ENCODE measurements around the gene B9D1. TPM values are rescaled to one million over a fixed set of nuclear protein-coding genes. Genes with fewer than 3 reads are reported as not detected.

The B9D1 gene
- polyA plus RNA-seq, 3 donors: 1.0 TPM; not detected in 2

DNA sequence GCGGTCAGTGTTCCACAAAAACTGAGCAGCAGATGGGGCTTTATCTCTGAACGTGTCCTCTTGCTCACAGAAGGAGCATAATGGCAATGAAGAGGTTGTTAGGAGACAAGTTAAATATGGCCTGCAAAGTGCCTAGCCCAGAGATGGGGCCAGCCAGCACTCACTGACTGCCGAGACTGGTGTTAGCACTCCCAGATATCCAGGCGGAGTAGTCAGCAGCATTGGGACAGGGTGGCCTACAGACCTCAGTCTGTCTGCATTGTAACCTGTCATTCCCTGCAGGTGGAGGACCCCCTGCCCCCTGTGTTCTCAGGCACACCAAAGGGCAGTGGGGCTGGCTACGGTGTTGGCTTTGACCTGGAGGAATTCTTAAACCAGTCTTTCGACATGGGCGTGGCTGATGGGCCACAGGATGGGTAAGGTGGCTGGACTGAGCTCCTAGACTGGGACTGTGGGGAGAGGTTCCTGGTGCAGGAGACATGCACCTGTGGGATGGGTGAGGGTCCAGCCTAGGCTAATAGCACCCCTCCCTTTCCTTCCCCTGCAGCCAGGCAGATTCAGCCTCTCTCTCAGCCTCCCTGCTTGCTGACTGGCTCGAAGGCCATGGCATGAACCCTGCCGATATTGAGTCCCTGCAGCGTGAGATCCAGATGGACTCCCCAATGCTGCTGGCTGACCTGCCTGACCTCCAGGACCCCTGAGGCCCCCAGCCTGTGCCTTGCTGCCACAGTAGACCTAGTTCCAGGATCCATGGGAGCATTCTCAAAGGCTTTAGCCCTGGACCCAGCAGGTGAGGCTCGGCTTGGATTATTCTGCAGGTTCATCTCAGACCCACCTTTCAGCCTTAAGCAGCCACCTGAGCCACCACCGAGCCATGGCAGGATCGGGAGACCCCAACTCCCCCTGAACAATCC, 20.3 kb upstream of the B9D1 start:
- WGBS (ENCODE audit: insufficient coverage): 100% methylated on average over 11 of the region's 13 CpGs
- H3K4me1 Mint-ChIP-seq: peaks cover 52% of the 10 kb centered on the region
- no peak overlapping the region for H3K4me3 Mint-ChIP-seq
- H3K27ac ChIP-seq (ENCODE audit: low read depth in 1 of 2, low read length in 2 of 2): no peak overlapping the region
- H3K36me3 ChIP-seq (replicated peaks in 1 of 2; ENCODE audit: control insufficient read depth in 1 of 2, insufficient read depth in 2 of 2, low read length in 2 of 2): peaks cover 49 to 55% of the 10 kb centered on the region in 2 donors
- no peaks in the 10 kb centered on the region for H3K9me3 ChIP-seq (replicated peaks in 1 of 2; ENCODE audit: control insufficient read depth in 1 of 2, insufficient read depth in 1 of 2, low read length in 2 of 2)
- H3K27me3 Mint-ChIP-seq (ENCODE audit: low read depth in 3 of 3): peaks cover 2 to 5% (median 2%) of the 10 kb centered on the region in 3 donors
- no peak overlapping the region for H3K9ac ChIP-seq (ENCODE audit: insufficient read depth, low read length, poor library complexity, severe bottlenecking)
- H3K27me3 ChIP-seq (ENCODE audit: control insufficient read depth in 2 of 2, insufficient read depth in 2 of 2, low read length in 2 of 2): no peaks in the 10 kb centered on the region
- H3K4me2 ChIP-seq (replicated peaks; ENCODE audit: extremely low read depth, low read length, poor library complexity, severe bottlenecking): no peak overlapping the region
- no peaks in the 10 kb centered on the region for H4K20me1 ChIP-seq (ENCODE audit: insufficient read depth, low read length)
- intact Hi-C loops (cut with micrococcal nuclease): loop anchor here in 1 of 2 donors (5.0 kb wide), 1 partner anchor 35 kb away; no protein-coding TSS in a partner anchor
- H2AFZ ChIP-seq (ENCODE audit: insufficient read depth, low read depth, low read length, poor library complexity, severe bottlenecking): no peak overlapping the region
- H3K9me3 Mint-ChIP-seq: peaks cover 0 to 2% (median 0%) of the 10 kb centered on the region in 7 donors
- H3K4me3 ChIP-seq (replicated peaks in 1 of 3; ENCODE audit: low read depth in 2 of 3, low read length in 3 of 3): no peak overlapping the region
- peak overlapping the region in 2 of 7 donors; percentile 12 to 25 for H3K27ac Mint-ChIP-seq
- DNase-seq: no peak
- peaks cover 38% of the 10 kb centered on the region for H3K79me2 ChIP-seq (ENCODE audit: insufficient read depth, low read length)
- TF ChIP-seq, protein P1, sequence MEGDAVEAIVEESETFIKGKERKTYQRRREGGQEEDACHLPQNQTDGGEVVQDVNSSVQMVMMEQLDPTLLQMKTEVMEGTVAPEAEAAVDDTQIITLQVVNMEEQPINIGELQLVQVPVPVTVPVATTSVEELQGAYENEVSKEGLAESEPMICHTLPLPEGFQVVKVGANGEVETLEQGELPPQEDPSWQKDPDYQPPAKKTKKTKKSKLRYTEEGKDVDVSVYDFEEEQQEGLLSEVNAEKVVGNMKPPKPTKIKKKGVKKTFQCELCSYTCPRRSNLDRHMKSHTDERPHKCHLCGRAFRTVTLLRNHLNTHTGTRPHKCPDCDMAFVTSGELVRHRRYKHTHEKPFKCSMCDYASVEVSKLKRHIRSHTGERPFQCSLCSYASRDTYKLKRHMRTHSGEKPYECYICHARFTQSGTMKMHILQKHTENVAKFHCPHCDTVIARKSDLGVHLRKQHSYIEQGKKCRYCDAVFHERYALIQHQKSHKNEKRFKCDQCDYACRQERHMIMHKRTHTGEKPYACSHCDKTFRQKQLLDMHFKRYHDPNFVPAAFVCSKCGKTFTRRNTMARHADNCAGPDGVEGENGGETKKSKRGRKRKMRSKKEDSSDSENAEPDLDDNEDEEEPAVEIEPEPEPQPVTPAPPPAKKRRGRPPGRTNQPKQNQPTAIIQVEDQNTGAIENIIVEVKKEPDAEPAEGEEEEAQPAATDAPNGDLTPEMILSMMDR (IDR thresholded peaks at IDR 0.05): no peak
- peaks cover 55 to 59% of the 10 kb centered on the region in 2 donors for H3K4me1 ChIP-seq (ENCODE audit: control insufficient read depth in 1 of 2, insufficient read depth in 2 of 2, low read length in 2 of 2)
- H3K36me3 Mint-ChIP-seq: peaks cover 57 to 64% of the 10 kb centered on the region in 2 donors

DNA sequence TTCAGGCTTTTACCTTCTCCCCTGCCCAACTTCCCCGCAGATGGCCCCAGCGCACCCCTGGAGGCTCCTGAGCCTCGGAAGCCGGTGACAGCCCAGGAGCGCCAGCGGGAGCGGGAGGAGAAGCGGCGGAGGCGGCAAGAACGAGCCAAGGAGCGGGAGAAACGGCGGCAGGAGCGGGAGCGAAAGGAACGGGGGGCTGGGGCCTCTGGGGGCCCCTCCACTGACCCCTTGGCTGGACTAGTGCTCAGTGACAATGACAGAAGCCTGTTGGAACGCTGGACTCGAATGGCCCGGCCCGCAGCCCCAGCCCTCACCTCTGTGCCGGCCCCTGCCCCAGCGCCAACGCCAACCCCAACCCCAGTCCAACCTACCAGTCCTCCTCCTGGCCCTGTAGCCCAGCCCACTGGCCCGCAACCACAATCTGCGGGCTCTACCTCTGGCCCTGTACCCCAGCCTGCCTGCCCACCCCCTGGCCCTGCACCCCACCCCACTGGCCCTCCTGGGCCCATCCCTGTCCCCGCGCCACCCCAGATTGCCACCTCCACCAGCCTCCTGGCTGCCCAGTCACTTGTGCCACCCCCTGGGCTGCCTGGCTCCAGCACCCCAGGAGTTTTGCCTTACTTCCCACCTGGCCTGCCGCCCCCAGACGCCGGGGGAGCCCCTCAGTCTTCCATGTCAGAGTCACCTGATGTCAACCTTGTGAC, 19.4 kb upstream of the B9D1 start:
- Histone ChIP-seq H3K4me3 (replicated peaks in 1 of 3; ENCODE audit: low read depth in 2 of 3, low read length in 3 of 3) (no peak overlapping the region), H3K9me3 (replicated peaks in 1 of 2; ENCODE audit: control insufficient read depth in 1 of 2, insufficient read depth in 1 of 2, low read length in 2 of 2) (no peaks in the 10 kb centered on the region), H3K9ac (ENCODE audit: insufficient read depth, low read length, poor library complexity, severe bottlenecking) (no peak overlapping the region), H4K20me1 (ENCODE audit: insufficient read depth, low read length) (no peaks in the 10 kb centered on the region), H3K4me2 (replicated peaks; ENCODE audit: extremely low read depth, low read length, poor library complexity, severe bottlenecking) (no peak overlapping the region), H3K27ac (ENCODE audit: low read depth in 1 of 2, low read length in 2 of 2) (no peak overlapping the region), H3K4me1 (ENCODE audit: control insufficient read depth in 1 of 2, insufficient read depth in 2 of 2, low read length in 2 of 2) (peaks cover 50 to 57% of the 10 kb centered on the region in 2 donors), H3K27me3 (ENCODE audit: control insufficient read depth in 2 of 2, insufficient read depth in 2 of 2, low read length in 2 of 2) (no peaks in the 10 kb centered on the region), H3K79me2 (ENCODE audit: insufficient read depth, low read length) (peaks cover 39% of the 10 kb centered on the region), H3K36me3 (replicated peaks in 1 of 2; ENCODE audit: control insufficient read depth in 1 of 2, insufficient read depth in 2 of 2, low read length in 2 of 2) (peaks cover 49 to 55% of the 10 kb centered on the region in 2 donors), H2AFZ (ENCODE audit: insufficient read depth, low read depth, low read length, poor library complexity, severe bottlenecking) (no peak overlapping the region)
- H3K4me1 Mint-ChIP-seq: peaks cover 47% of the 10 kb centered on the region
- peaks cover 2 to 5% (median 3%) of the 10 kb centered on the region in 3 donors for H3K27me3 Mint-ChIP-seq (ENCODE audit: low read depth in 3 of 3)
- TF ChIP-seq, protein P1 (IDR thresholded peaks at IDR 0.05): no peak
- peaks cover 0 to 2% (median 0%) of the 10 kb centered on the region in 7 donors for H3K9me3 Mint-ChIP-seq
- DNase-seq: no peak
- peaks cover 57 to 64% of the 10 kb centered on the region in 2 donors for H3K36me3 Mint-ChIP-seq
- no peak overlapping the region for H3K4me3 Mint-ChIP-seq
- H3K27ac Mint-ChIP-seq: no peak overlapping the region
- WGBS (ENCODE audit: insufficient coverage): 96% methylated on average over 27 of the region's 31 CpGs
- intact Hi-C loops (cut with micrococcal nuclease): loop anchor here in 1 of 2 donors (5.0 kb wide), 1 partner anchor 35 kb away; no protein-coding TSS in a partner anchor
